NCI-H1694 (cell line): ENCODE results near the gene CEBPZ.
"Not testable (repeated sequence)": the region's sequence is repeated elsewhere in the genome, so short reads cannot be mapped to it uniquely, and the experiment has no call there.

ENCODE experiments used
- DNase-seq: peaks from one replicate; lab custom pipeline; 2025; lab: John Stamatoyannopoulos, UW

CEBPZ gene

DNA sequence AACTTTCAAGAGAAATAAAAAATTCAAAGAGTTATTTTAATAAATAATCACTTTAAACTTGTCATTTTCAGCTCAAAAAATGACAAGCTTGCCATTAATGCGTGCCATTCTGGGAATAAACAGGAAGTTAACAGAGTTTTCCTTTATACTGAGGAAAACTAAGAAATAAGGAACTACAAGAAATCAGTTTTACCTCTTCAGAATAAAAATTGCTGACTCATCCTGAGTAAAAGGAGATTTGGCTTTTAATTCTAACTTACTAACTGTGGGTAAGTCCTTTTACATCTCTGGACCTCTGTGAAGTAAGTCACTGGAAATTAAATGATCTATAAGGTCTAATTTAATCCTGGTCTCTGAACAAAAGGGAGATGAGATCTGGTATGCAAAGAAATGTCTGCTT, 16.1 kb downstream of the CEBPZ start:
- no peak for DNase-seq

DNA sequence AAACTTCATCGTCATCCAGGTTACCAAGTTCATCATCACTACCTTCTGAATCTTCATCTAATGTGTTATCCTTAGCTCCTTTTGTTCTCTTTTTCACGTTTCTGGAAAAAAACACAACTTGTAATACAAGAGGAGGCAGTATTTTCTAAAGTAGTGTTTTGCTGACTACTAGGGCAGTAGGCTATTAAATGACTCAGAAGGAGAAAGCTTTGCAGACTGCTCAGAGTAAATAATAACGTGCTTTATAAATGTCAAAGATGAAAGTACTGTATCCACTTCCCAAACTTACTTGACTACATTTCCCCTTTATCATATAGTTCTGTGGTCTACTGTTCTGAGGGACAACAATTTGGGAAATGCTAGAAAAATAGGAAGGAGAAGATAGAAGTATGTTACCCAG, 19.5 kb downstream of the CEBPZ start:
- DNase-seq: no peak

DNA sequence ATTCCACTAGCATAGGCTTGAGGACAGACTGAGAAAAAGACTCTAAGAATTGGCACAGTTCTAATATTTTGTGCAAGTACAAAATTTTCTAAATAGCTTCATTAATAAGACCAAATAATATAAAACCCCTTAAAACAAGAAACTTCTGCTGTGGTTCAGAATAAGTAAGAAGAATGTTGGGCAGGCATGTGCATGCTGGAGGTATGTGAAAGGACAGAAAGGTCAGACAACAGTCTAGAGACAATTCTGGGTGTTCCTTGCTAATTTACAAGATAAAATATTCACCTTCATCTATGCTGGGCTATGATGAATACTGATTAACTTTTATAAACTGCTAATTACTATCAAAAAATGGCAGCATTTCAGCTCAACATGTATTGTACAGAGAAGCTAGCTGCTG, 20.2 kb downstream of the CEBPZ start:
- DNase-seq: no peak

DNA sequence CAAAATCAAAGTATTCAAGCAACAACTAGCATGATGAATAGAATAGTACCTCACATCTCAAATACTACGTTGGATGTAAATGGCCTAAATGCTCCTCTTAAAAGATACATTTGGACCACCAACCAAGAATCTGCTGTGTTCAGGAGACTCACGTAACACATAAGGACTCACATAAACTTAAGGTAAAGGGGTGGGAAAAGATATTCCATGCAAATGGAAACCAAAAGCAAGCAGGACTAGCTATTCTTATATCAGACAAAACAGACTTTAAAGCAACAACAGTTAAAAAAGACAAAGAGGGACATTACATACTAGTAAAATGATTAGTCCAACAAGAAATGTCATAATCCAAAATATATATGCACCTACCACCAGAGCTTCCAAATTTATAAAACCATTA, 24.6 kb downstream of the CEBPZ start:
- not testable (repeated sequence) for DNase-seq

DNA sequence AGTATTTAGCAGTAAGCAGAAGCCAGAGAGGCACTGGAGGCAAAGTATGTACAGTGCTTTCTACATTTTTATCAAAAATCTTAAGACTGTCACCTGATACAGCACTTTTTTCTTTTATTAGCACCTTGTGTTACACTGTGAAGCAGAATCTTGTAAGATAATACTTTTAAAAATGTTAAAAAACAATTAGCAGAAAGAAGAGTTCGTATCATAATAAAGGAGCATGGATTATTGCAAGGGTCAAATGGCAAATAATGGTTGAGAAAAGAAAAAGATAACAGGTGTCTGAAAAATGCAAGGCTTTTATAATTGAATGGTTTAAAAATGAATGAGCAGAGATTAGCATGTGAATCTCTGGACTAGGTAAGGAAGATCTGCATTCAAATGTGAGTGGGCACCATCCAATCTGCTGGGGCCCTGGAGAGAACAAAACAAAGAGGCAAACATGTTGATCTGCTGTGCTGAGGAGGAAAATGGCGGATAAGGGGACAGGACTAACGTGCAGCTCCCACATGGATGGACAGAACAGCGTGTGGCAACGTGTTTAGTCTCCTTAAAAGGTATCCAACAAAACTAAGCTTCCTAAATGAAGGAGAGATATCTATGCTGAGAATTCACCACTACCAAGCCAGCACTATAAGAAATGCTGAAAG, 25.6 kb downstream of the CEBPZ start:
- no peak for DNase-seq

DNA sequence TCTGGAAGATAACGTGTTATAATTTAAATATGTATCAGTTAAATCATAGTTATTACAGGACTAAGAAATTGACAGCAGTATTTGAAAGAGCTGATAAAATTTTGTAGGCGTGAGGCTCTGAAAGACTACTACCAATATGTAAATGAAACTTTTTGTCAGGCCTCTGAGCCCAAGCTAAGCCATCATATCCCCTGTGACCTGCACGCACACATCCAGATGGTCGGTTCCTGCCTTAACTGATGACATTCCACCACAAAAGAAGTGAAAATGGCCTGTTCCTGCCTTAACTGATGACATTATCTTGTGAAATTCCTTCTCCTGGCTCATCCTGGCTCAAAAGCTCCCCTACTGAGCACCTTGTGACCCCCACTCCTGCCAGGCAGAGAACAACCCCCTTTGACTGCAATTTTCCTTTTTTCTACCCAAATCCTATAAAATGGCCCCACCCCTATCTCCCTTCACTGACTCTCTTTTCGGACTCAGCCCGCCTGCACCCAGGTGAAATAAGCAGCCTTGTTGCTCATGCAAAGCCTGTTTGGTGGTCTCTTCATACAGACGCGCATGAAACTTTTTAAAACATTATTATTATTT, 26.2 kb downstream of the CEBPZ start:
- DNase-seq: not testable (repeated sequence)

DNA sequence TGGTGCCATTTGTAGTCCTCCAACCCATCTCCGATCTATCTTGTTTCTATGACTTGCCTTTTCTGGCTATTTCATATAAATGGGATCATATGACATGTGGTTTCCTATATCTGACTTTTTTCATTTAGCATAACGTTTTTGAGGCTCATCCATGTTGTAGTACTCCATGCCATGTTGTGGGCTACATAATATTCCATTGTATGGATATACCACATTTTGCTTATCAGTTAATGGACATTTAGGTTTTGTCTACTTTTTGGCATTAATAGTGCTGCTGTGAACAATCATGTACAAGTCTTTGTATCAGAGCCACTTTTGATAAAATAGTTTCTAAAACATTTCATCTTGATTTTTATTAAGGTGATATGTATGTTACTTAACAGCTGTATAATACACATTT, 27.7 kb downstream of the CEBPZ start:
- no peak for DNase-seq

DNA sequence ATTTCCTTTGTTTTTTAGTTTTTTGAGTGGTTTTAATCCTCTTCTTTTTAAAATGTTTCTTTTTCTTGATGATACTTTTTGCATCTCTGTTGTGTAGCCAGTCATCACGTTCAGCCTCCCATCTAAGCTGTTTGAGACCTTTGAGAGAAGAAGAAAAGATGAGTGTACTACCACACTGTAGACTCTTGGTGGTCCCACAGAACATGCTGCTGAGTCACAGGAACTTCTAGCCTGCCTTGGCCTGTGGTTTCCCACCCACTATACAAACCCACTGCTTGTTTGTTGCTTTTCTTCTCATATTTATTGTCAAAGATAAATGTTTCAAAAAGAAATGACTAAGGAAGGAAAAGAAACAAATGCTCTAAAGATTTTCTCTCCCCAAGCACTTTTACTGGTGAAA, 29.6 kb downstream of the CEBPZ start:
- no peak for DNase-seq

DNA sequence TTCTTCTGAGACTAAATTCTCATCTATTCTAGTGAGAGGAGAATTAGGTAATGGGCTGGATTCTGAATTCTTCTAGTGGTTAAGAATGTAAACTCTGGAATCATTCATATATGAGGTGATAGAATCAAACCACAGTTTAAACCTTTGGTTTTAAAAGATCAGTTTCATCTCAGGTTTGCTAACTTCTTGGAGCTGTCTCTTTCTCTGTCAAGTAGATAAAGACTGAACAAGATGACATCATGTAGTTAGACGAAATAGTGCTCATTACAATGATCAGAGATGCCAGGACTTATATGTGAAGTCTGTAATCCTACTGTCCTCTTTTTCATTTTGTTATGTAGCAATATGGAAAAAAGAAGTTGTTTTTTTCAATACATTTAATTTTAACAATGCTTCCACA, 30.2 kb downstream of the CEBPZ start:
- DNase-seq: no peak

DNA sequence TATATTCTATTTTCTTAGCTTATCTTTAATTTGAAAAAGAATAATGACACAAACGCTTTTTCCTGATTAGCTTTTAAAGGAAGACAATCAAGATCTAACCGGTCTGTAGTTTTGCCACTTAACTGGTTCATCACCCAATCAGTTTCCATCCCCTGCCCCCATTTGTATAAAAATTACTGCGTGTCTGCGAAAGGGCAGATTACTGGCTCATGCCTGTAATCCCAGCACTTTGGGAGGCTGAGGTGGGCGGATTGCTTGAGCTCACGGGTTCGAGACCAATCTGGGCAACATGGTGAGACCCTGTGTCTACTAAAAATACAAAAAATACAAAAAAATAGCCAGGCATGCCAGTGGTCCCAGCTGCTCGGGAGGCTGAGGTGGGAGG, 32.7 kb downstream of the CEBPZ start:
- DNase-seq: no peak

DNA sequence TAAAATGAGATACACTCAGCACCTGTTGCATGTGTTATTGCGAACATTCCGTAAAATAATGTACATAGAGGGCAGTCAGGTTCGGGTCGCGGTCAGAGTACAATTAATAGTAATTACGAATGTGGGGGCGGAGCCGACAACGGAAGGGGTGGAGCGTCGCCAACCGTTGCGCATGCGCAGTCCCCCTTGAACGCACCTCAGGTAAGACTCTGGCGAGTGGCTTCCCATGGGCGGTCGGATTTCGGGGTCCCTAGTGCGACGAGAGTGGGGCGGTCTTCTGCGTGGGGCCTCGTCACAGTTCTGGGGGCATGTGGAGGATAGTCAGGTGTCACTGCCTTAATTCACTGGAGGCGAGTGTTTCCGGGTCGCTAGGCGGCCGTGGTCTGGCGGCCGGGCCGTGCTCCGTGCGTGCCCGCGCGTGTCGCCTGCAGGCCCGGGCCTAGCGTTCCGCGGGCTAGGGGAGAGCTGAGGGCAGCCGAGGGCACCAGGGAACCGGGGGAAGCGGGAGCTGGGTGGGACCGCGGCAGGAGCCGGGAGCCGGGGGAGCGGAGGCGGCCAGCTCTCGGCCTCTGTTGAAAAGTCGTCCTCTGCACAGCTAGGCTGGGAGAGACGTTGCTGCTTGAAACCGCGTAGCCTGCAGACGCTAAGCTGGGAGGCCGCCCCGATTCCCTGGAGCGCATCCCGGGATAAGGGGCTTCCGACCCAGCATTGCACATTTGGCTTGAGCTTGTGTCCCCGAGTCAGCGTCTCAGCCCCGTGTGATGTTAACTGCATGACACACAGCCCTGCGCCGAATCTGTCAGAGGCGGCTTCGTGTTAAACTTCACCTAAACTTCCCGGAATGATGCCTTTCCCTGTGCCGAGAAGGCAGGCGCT, 34.8 kb downstream of the CEBPZ start, which contains the start of gene CEBPZOS:
TSS of gene CEBPZOS (plus strand) at position 177 of the 876 bp plus-strand sequence. CDS start 3,209 bp downstream, outside the sequence.
- DNase-seq: peak; percentile 51

DNA sequence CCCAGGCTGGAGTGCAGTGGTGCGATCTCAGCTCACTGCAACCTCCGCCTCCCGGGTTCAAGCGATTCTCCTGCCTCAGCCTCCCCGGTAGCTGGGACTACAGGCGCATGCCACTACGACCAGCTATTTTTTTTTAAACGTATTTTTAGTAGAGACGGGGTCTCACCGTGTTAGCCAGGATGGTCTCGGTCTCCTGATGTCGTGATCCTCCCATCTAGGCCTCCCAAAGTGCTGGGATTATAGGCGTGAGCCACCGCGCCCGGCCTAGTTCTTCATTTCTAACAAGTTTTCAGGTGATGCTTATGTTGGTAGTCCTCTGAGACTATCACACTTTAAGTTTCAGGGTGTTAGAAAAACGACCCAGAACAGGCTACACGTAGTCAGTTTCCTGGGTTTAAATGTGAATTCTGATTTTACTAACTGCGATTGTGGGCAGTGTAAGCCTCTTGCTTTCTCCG, 35.5 kb downstream of the CEBPZ start:
- not testable (repeated sequence) for DNase-seq

DNA sequence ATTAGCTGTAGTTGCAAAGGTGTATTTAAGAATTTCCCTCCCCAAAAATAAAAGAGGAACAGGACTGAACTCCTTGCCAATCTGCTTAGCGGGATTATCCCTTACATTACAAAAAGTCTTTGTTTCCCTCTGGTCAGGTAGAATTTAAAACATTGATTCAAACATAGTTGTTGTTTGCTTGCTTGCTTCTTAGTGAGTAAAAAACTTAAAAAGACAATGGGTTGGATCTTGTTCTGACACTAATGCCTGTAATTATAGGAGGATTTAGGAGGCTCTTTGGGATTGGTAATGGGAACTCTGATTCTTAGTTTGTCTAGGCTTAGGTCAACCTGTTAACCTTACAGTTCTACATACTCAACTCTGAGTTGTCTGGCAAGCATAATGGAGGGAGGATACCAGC, 38.8 kb downstream of the CEBPZ start:
- DNase-seq: no peak

DNA sequence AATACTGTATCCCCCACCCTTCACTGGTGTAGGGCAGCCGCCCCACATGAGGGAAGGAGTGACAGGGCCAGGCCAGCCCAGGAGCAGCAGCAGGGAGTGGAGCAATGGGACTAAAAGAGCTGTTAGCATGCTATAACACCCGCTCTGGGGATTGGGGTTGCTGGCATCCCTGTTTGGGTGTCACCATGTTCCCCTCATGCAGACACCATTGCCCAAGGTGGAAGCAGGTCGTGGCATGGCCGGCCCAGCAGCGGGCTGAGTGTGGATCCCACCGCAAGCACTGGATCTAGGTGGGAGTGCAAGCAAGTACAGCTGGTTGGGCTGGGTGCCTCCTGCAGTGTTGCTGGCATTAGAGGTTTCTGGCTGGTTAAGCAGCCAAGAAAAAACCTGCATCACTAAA, 39.6 kb downstream of the CEBPZ start:
- DNase-seq: no peak

DNA sequence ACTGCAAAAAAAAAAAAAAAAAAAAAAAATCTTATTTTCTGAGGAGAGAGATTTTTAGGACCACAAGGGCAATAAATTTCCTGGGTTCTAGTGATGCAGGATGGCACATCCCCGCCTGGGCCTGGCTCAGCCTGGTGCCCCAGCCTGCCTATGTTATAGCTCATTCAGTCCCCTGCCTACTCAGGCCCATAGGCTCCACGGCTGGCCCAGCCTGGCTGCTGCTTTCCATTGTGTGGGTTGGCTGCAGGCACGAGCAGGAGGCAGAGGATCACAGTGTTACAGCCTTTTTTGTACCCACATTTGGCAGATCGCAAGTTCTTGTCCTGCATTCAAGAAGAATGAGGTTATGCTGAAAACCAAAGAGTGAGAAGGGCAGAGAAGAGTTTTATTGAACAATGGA, 40.1 kb downstream of the CEBPZ start:
- no peak for DNase-seq

DNA sequence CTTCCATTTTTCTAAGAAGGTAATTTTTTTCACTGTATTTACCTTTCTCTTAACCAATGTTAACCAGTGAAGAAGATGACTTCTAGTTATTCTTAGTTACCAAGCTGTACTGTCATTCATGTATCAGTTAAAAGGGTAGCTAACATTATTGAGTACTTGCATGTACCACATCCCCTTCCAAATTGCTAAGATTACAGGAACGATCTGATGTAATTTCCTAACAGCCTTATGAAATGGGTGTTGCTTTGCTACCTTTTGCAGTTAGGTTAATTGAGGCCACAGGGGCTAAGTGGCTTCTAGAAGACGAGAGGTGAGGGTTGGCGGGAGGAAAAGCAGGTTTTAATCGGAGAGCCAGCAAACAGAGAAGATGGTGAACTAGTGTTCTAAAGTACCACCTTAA, 41.1 kb downstream of the CEBPZ start:
- no peak for DNase-seq

DNA sequence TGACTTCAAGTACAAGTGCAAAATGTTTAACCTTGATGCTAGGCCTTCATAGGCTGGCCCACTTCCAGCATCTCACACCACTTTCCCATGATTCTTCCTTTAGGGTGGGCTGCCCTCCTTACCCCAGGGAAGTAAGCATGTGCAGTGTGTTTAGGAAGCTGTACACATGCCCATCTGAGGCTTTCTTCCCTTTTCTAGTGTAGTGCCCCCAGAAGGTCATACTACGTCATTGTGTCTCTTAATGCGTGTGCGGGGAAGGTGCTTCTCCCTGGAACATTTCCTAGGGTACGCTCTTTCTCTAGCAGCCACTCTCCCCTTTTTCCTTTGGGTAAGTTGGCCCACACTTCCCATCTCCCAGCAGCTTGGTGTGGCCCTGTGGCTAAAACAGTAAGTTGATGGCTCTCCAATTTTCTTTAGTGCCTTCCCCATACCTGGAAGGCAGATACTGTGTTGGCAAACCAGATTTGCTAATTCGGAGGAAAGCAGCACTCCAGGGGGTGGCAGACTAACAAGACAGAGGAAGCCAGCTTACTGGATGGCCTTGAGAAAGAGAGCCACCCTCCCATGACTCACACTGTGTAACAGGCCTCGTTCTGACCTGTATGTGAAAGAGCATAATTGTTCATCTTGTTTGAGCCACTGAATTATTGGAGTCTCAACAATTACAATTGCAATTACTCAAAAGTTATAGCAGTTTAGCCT, 41.8 kb downstream of the CEBPZ start:
- no peak for DNase-seq

DNA sequence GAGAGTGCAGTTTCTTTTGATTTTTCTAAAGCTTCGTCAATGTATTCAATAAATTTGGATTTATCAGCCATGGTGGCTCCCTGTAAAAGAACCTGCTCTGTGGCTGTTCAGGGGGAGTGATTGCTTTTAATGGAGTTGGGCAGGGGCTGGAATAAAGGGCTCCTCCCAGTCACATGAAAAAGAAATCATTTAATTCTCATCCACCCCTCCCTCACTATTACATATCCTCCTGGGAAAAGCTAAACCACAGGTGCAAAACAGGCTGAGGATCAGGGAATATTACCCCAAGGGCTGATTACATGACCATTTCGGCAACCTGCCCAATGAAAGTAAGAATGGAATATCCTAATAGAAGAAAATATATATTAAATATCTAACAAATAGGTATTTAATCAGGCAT, 42.8 kb downstream of the CEBPZ start, which contains the start of gene SULT6B1:
TSS of gene SULT6B1 (minus strand) at position 101 of the 400 bp plus-strand sequence. CDS start at position 71, 30 bp downstream.
- DNase-seq: no peak

DNA sequence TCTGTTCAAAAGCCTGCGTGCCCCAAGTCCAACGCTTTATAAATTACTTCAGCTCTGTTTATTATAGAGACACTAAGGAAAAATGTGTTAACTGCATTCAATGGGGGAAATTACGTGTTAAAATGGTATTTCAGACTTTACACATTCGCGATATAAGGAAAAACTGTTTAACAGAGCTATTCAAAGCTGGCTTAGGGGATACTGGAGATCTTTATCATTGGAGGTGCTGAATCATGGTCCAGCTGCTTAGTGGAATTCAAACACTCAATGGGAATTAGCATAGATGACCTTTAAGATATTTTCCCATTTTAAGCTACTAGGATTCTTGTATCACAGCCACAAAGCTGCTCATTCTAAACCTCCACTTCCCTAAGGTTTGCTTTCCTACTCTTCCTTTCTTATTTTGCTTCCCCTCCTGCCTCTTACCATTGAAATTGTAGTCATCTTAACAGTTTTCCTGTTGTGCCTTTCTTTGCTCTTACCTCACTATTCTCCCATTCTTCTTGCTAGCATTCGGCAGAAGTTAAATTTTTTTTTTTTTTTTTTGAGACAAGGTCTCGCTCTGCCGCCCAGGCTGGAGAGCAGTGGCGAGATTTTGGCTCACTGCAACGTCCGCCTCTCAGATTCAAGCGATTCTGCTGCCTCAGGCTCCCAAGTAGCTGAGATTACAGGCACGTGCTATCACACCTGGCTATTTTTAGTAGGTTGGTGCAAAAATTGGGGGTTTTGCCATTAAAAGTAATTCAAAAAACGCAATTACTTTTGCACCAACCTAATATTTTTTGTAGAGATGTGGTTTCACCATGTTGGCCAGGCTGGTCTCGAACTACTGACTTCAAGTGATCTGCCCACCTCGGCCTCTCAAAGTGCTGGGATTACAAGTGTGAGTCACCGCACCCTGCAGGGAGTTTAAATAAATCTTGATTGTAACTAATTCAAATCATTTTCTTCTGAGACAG, 49.4 kb downstream of the CEBPZ start:
- no peak for DNase-seq

DNA sequence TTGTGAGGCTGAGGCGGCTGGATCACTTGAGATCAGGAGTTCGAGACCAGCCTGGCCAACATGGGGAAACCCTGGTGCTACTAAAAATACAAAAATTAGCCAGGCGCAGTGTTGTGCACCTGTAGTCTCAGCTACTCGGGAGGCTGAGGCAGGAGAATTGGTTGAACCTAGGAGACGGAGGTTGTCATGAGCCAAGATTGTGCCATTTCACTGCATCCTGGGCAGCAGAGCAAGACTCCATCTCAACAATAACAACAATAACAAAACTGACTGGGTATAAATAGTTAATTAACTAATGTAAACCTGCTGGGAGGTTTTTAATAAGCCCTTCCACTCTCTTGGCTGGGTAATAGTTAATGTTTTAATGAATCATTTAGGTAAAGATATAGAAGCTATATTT, 50.8 kb downstream of the CEBPZ start:
- DNase-seq: no peak

DNA sequence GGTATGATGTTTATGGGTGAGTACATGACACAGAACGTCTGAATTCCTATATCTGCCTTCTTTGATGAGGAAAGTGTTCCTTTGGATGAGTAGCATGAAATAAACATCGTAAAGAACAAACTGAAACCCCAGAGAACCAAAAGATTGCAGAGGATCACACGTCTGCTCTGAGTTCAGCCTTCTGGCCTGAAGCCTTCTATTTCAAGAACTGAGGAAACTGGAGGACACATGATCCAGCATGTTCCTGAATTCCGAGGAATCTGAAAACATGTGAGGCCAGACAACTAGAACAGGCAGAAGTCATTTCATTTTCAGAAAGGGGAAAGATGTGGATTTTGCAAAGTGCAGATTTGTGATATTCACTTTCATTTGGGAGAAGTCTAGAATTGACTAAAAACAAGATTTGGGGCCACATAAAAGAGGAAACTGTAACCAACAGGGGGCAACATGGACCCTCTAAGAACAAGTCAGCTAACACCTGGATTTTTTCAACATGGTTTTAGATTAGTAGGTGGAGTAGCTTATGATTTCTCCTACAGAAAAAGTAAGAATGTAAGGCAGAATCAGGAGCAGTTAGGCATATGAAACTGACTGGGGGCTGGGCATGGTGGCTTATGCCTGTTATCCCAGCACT, 51.3 kb downstream of the CEBPZ start:
- no peak for DNase-seq
